Neural cell (in vitro differentiated cells): Measurements from ENCODE around the gene PLCB4. TPM values are rescaled to one million over a fixed set of nuclear protein-coding genes. Genes with fewer than 3 reads are reported as not detected.

Experiments used
- H2AFZ ChIP-seq: fragments of 200-600, 300-800 bp; sonication (generic), shearing (Covaris generic); 2 replicates; pipeline ENCODE4 v1.6.0; 2014; ENCODE audit warnings: low read depth, mild to moderate bottlenecking, antibody characterized with exemption, low read length, moderate library complexity
- H3F3A ChIP-seq: fragments of 200-600 bp; shearing (Covaris generic); 2 replicates; pipeline ENCODE4 v1.6.1; 2016; ENCODE audit warnings: mild to moderate bottlenecking, moderate library complexity, mixed read lengths, antibody characterized with exemption, low read length; ENCODE audit not compliant: insufficient read depth, poor library complexity, severe bottlenecking
- H3K27ac ChIP-seq: fragments of 200-600, 300-800 bp; sonication (generic), shearing (Covaris generic); 2 replicates; pipeline ENCODE4 v1.5.1; 2014; ENCODE audit warnings: mild to moderate bottlenecking, low read length, moderate library complexity
- H3K27me3 ChIP-seq: fragments of 300-800, 200-600 bp; sonication (generic), shearing (Covaris generic); 2 replicates; pipeline ENCODE4 v1.6.0; 2014; ENCODE audit warnings: mild to moderate bottlenecking, low read depth, low read length, moderate library complexity; ENCODE audit not compliant: insufficient read depth
- H3K36me3 ChIP-seq: fragments of 300-800, 200-600 bp; sonication (generic), shearing (Covaris generic); 2 replicates; pipeline ENCODE4 v1.5.1; 2014; ENCODE audit warnings: mild to moderate bottlenecking, antibody characterized with exemption, low read length, moderate library complexity; ENCODE audit not compliant: insufficient read depth
- H3K4me2 ChIP-seq: fragments of 300-800, 200-600 bp; sonication (generic), shearing (Covaris generic); 2 replicates; pipeline ENCODE4 v1.6.0; 2014; ENCODE audit warnings: mild to moderate bottlenecking, low read length
- H3K4me3 ChIP-seq: fragments of 300-800, 200-600 bp; sonication (generic), shearing (Covaris generic); 2 replicates; pipeline ENCODE4 v1.5.1; 2014; ENCODE audit warnings: mild to moderate bottlenecking, low read length, moderate library complexity
- H3K79me2 ChIP-seq: fragments of 200-600 bp; shearing (Covaris generic); replicated peaks from 2 replicates; pipeline ENCODE4 v1.6.0; 2014; ENCODE audit warnings: mild to moderate bottlenecking, low read length, moderate library complexity; ENCODE audit not compliant: insufficient read depth
- H3K9ac ChIP-seq: fragments of 300-800, 200-600 bp; sonication (generic), shearing (Covaris generic); 2 replicates; pipeline ENCODE4 v1.6.1; 2016; ENCODE audit warnings: mild to moderate bottlenecking, low read length, mixed read lengths
- H3K9me2 ChIP-seq: fragments of 200-600 bp; shearing (Covaris generic); 2 replicates; pipeline ENCODE4 v1.6.1; 2016; ENCODE audit warnings: mild to moderate bottlenecking, low read length, mixed read lengths; ENCODE audit not compliant: insufficient read depth
- H3K9me3 ChIP-seq: fragments of 200-600, 300-800 bp; sonication (generic), shearing (Covaris generic); 2 replicates; pipeline ENCODE4 v1.6.1; 2016; ENCODE audit warnings: mild to moderate bottlenecking, mixed run types, low read length, moderate library complexity, mixed read lengths
- H4K20me1 ChIP-seq: fragments of 200-600 bp; shearing (Covaris generic); 2 replicates; pipeline ENCODE4 v1.6.1; 2016; ENCODE audit warnings: mild to moderate bottlenecking, mixed run types; ENCODE audit not compliant: insufficient read depth
- CTCF ChIP-seq: fragments of 450-650 bp; IDR thresholded peaks from 2 replicates; pipeline ENCODE4 v1.5.1; 2014; ENCODE audit warnings: antibody characterized with exemption, mild to moderate bottlenecking, moderate library complexity; ENCODE audit not compliant: poor library complexity, severe bottlenecking
- EP300 ChIP-seq: fragments of 450-650 bp; conservative IDR thresholded peaks from 2 replicates; pipeline ENCODE4 v1.6.1; 2014; ENCODE audit warnings: antibody characterized with exemption, mild to moderate bottlenecking, moderate library complexity; ENCODE audit not compliant: poor library complexity, severe bottlenecking
- EZH2 ChIP-seq: fragments of 200-600, 300-800 bp; shearing (Covaris generic), sonication (generic); IDR thresholded peaks from 2 replicates; pipeline ENCODE4 v1.6.1; 2014; ENCODE audit warnings: antibody characterized with exemption, low read length, borderline replicate concordance, mild to moderate bottlenecking; ENCODE audit not compliant: insufficient read depth, poor library complexity, severe bottlenecking
- MXI1 ChIP-seq: fragments of 450-650 bp; conservative IDR thresholded peaks from 2 replicates; pipeline ENCODE4 v1.6.1; 2014; ENCODE audit warnings: antibody characterized with exemption, mild to moderate bottlenecking; ENCODE audit not compliant: poor library complexity, severe bottlenecking
- POLR2AphosphoS5 ChIP-seq: IDR thresholded peaks from 2 replicates; pipeline ENCODE4 v1.6.1; 2012
- RAD21 ChIP-seq: fragments of 450-650 bp; conservative IDR thresholded peaks from 2 replicates; pipeline ENCODE4 v1.6.1; 2014; ENCODE audit warnings: antibody characterized with exemption, mild to moderate bottlenecking, moderate library complexity
- REST ChIP-seq: IDR thresholded peaks from 2 replicates; pipeline ENCODE4 v1.6.1; 2012; ENCODE audit warnings: borderline replicate concordance
- SMC3 ChIP-seq: fragments of 450-650 bp; conservative IDR thresholded peaks from 2 replicates; pipeline ENCODE4 v1.6.1; 2014; ENCODE audit warnings: antibody characterized with exemption, mild to moderate bottlenecking, moderate library complexity; ENCODE audit not compliant: poor library complexity
- TAF1 ChIP-seq: IDR thresholded peaks from 2 replicates; pipeline ENCODE4 v1.6.1; 2012; ENCODE audit warnings: low read depth
- polyA plus RNA-seq: library from polyadenylated mRNA; depleted of rRNA; stranded (reverse); fragments of >200 nt; gene quantifications from 2 replicates; pipeline ENCODE4 v1.2.3, GENCODE V29; 2014

PLCB4 gene
- polyA plus RNA-seq, 1 donor from 2014 or later: 13.1 TPM

- H3K27ac ChIP-seq: no peak overlapping the region
- no peaks in the 10 kb centered on the region for H3K36me3 ChIP-seq
- H3K9me2 ChIP-seq: no peaks in the 10 kb centered on the region
- H4K20me1 ChIP-seq: no peaks in the 10 kb centered on the region
- no peaks in the 10 kb centered on the region for H3F3A ChIP-seq
- no peaks in the 10 kb centered on the region for H3K27me3 ChIP-seq
- no peaks in the 10 kb centered on the region for H3K79me2 ChIP-seq
- no peak overlapping the region for H3K9ac ChIP-seq
- no peak overlapping the region for H3K4me3 ChIP-seq
- no peak overlapping the region for H2AFZ ChIP-seq
- no peak overlapping the region for H3K4me2 ChIP-seq
- TF ChIP-seq RAD21 (no peak), MXI1 (no peak), EZH2 (no peak), TAF1 (no peak), SMC3 (no peak)
- H3K9me3 ChIP-seq: no peaks in the 10 kb centered on the region
Observed at GRCh38 chr20:9353916-9354276, 285.0 kb downstream of the PLCB4 start.

GRCh38 chr20:9354579-9354978, 285.7 kb downstream of the PLCB4 start:
- Histone ChIP-seq H3K27me3 (no peaks in the 10 kb centered on the region), H3K9me2 (no peaks in the 10 kb centered on the region)
- TF ChIP-seq CTCF (no peak), MXI1 (no peak), EP300 (no peak), TAF1 (no peak), POLR2AphosphoS5 (no peak), REST (no peak), SMC3 (no peak), RAD21 (no peak), EZH2 (no peak)

More at GRCh38 chr20:9354579-9354978, 285.7 kb downstream of the PLCB4 start:
- no peaks in the 10 kb centered on the region for H4K20me1 ChIP-seq
- no peak overlapping the region for H3K9ac ChIP-seq
- H3K4me3 ChIP-seq: no peak overlapping the region
- no peaks in the 10 kb centered on the region for H3K79me2 ChIP-seq
- H3F3A ChIP-seq: no peaks in the 10 kb centered on the region
- H3K9me3 ChIP-seq: no peaks in the 10 kb centered on the region
- no peak overlapping the region for H2AFZ ChIP-seq
- no peaks in the 10 kb centered on the region for H3K36me3 ChIP-seq
- no peak overlapping the region for H3K4me2 ChIP-seq
- H3K27ac ChIP-seq: no peak overlapping the region
